Forelimb muscle (tissue), 1 donor: ENCODE data around the gene DHX8. TPM values are rescaled to one million over a fixed set of nuclear protein-coding genes. Genes with fewer than 3 reads are reported as not detected.

Experiments
- DNase-seq: peaks from one replicate; pipeline ENCODE4 v3.0.0-alpha.2; 2013; ENCODE audit warnings: low read depth
- polyA plus RNA-seq: library from polyadenylated mRNA; unstranded; fragments of 120-200 nt; gene quantifications from one replicate; pipeline ENCODE4 v1.2.1, GENCODE V29; 2013; ENCODE audit not compliant: insufficient read length

Gene DHX8
- polyA plus RNA-seq, 1 donor = 23.8 TPM

DNA sequence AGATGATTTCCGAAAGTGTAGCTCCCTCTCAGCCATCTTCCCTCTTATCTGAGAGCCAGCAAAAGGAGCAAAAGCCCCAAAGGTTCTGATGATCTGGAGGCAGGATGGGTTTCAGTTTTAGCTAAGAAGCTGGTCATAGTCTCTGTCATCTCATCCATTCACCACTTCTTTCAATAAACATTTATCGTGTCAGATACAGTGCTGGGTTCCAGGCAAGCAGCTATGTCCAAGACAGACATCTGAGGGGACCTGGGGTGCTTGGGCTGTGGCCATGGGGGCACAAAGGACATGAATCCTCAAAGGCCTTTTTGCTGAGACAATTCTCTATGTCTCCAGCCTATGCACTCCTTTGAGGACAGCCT is 63.4 kb downstream of the DHX8 start:
- no peak for DNase-seq

DNA sequence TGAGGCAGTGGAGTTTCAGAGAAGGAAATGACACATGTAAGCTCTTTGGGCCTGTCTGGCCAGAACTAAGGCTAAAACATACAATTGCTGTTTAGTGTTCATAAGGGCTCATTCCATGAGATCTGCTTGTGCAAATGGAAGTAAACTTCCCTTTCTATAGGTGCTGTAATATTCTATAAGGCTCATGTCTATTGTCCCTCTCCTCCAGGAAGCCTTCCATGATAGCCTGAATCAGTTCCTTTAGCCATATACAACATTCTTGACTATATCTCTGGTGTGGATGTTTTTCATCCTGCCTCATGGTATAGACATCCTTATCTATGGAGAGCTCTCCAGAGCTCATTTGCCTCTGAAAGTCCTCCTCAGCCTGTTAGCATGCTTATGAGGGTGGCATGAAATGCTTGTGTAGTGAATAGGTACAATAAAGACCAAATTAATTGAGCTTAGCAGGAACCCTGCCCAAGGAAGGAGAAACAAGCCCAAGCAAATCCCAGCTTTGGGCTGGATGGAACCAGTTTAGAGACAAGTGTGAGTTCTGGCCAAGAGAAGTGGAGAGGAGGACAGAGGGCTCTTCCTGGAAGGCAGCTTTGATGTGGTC is 64.0 kb downstream of the DHX8 start:
- no peak for DNase-seq

DNA sequence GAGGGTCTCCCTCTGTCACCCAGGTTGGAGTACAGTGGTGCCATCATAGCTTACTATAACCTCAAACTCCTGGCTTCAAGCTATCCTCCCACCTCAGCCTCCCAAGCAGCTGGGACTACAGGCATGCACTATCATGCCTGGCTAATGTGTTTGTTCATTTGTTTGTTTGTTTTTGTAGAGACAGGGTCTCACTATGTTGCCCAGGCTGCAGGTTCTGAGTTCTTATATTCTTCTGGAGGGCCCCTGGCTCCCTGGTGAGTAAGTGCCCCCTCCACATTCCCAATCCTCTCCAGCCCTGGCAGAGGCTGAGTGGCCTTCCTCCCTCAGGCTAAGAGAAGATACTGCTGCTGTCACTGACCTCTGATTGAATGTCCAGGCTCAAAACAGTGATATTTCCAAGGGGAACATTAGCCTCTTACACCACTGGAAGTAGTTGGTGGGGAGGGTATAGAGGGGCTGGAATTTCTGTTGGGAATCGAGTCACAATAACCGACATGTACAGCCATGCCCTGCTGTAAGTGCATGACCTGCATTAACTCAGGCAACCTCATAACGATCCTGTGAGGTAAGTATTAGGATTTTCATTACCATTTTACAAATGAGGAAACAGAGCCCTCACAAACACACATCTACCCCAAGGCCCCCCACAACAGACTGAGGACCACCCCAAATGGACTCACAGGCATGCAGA is 65.1 kb downstream of the DHX8 start:
- DNase-seq = no peak

DNA sequence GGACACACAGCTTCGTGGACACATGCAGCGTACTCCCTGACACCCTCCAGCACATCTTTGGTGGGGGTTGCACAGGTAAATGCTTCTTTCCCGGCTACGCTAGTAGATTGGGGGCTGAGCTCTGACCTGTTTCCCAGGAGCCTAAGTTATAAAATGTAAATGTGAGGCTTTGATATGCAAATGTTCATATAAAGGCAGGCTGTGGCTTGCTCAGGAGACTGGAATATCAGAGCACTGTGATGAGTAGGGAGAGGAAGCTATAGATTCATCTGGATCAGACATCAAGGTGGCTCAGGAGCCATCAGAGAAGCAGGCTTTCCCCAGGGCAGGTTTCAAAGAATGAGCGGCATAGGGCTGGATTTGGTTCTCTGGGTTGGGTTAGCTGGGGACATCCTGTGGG is 65.7 kb downstream of the DHX8 start:
- DNase-seq = no peak

DNA sequence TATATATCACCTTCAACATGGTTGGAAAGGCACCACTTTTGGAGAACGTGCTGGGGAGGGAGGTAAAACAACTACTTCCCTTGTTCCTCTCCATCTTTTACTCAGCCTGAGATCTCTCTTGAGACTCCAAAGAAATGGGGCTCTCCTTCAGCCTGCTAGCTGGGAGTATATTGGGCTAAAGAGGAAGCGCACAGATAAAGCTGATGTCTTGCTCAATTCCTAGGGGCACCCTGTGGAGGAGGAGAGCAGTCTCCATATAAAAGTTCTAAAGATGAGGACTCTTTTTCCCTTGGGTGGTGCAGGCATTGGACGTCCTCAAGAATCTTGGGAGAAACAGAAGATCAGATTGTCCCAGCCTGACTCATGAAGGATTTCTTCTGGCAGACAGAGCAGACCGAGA is 67.0 kb downstream of the DHX8 start:
- DNase-seq = no peak

DNA sequence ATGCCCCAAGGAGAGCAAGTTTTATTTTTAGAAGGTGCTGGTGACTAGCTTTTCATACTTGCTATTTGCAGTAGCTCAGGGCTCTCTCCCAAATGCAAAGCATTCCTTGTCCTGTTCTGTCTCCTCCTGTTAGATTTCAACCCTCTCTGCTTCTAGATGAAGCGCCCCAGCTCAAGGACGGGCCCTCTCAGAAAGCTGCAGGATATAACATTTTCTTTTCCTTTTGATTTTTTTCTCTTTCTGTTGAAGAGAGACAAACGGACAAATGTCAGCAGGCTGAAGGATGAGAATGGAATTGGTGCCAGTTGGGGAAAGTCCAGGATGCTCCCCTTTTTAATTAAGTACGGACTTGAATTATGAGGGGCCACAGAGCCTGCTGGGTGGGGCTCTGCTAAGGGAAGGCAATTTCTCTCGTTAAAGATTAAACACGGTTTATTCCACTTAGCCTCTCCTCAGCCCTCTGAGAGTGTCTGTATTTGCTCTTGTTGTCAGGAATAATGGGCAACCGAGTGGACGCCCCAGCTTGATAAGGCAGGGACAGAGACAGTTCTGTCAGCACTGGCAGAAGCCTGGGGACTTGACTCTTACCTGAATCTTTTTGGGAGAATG is 68.6 kb downstream of the DHX8 start:
- DNase-seq = no peak

DNA sequence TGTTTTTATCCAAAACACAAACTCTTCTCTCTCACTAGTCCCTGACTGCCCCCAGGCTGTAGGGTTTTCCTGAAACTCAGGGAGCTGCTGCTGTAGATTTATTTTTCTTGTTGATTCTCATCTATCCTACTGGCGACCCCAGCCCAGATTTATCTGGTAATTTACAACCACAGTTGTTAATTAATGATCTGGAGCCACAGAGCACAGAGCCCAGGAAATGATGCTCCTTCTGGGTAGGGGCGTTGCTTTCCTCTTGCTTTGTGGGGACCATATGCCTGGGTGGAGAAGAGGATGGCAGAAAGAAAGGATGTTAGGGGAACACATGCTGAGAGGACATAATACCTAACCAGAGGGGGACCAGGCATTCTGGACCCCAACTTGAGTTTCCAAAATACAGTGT is 69.8 kb downstream of the DHX8 start:
- DNase-seq = no peak

DNA sequence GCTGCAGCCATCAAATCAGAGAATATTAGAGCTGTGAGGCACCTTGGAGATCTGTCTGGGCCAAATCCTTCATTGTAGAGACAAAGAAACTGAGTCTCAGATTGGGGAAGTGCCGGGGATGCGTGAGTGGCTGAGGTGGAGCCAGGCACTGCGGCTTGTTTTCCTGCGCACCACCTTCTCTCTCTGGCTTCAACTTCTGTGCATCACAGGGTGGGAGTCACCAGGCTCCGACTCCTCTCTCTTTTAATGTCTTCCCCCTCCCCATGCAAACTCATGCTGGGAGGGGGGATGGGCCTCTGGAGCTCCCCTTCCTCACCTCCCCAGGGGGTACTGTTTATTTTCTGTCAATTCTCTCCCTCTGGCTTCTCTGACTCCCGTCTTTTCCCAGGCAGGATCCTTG is 71.1 kb downstream of the DHX8 start:
- no peak for DNase-seq

DNA sequence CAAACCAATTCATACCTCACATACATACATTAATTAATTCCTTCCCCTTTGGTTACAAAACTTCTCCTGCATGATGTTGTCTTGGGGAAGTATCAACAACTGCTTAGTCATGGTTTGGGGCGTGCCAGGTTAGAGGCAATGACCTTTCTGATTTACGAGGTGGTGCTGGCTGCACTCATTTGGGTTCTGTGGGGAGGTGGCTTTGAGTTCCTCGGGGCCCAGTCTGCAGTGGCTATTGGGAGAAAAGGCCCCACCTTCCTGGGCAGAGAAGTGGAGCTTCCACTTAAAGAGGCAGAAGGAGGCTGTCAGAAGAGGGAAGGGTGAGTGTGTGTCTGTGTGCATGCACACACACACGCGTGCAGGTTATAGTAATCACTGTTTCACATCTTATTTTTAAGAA is 72.5 kb downstream of the DHX8 start:
- no peak for DNase-seq

DNA sequence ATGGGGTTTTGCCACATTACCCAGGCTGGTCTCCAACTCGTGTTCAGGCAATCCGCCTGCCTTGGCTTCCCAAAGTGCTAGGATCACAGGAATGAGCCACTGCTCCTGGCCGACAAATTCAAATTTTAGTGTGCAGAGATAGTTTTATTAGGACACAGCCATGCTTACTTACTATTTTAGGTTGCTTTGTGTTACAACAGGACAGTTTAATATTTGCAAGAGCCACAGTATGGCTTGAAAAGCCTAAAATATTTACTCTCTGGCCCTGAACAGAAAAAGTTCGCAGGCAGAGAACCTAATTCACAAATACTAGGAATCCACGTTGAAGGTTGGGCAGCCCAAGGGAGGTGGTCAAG is 75.0 kb downstream of the DHX8 start:
- DNase-seq = no peak

DNA sequence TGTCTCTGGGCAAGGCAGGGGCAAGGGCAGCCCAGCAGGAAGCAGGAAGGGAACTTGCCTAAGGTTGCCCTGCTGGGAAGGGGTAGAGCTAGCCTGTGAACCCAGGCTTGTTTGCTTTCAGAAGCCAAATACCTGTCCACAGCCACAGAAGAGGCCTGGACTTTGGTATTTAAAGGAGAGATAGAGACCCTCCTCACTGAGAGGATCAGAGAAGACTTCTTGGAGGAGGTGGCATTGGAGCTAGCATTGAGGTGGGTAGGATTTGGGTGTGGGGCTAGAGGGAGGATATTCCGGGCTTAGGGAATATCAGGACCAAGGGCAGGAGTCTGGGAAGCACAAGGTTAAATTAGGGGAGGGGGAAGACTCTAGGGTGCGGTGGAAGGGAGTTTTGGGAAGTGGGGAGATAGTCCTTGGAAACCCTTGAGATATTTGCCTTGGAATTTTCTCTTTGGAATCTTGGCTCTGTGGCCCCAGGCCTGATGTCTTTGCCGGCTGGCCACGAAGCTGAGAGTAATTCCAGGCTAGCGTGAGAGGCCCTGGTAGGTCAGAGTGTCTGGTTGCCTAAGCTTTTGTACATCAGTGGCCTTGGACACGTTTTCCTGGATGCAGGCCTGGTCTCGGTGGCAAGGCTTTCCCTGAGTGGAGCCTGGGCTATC is 75.5 kb downstream of the DHX8 start:
- DNase-seq = no peak

DNA sequence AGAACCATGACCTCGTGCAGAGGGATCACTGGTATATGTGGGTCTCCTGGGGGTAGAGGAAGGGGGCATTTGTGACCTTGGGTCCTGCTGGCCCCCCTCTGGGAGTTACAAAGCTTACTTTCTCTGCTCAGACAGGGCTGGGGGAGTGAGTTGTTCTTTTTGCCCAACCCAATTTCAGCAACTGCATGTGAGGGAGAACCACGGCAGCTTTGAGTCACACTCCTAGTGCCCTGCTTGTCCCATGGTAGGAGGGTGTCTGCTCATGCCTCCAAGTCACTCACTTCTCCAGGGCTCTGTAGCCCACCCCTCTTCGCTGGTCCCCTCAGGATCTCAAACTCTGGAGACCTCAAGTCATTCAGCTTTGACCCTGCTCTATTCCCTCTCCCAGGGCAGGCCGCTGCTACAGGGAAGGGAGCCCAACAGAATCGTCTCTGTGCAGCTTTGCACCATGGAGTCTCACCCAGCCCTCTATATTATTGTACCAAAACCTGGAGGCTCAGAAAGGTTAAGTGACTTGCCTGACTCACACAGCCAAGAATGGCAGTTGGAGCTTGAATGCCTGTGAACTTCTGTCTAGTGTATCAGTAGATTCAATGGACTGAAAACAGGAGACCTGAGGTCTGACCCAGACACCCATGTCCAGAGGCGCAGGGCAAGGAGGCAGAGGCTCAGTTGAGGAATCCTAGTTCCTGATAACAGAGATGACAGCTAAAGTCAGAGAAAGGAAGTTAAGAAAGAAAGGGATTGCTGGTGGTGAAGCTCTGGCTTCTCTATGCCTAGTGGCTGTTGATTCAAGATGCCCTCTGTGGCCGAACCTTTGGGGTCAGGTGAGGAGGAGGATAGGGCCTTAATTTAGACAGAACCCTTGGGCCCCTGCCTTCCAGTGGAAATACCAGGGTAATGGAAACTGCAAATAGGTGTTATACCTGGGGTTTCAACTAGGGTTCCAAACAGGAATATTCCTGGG is 77.0 kb downstream of the DHX8 start:
- DNase-seq = no peak

DNA sequence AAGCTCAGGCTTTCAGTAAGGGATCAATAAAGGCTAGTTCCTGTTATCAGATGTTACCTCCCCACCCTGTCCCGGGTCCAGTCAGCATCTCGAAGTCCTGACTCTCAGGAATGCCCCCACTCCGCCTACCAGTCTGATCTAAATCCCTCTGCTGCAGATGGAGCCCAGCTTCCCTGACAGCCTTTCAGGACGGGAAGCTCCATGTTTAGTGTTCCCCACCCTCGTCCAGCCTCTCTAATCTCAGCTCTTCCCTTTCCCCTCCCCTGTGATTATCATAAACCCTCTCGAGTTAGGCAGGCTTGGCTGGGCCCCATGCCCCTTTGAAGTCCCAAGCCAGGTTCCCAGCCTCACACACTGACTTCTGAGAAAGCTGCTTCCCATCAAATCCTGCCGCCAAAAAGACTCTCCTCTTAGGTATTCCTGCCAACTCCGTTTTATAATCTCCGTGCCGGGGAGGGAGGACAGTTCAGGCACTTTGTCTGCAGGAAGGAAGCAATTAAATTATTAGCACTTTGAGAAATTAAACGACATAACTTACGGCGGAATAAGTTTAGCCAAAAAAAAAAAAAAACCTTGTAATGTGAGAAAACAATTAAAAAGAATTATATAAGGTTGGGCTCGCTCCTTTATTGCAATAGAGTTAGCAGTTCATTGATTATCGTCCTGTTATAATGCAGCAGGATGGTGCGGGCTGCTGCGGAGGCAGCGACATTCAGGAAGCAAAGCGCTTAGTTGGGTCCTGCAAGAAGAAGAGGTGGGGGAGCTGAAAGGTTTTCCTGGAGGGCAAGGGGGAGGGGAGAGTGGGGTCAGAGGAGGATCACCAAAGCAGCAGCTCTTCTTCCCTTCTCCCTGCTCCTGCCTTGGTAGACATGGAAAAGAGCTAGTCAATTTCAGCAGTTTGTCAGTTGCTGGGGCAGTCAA is 79.2 kb downstream of the DHX8 start:
- no peak for DNase-seq

DNA sequence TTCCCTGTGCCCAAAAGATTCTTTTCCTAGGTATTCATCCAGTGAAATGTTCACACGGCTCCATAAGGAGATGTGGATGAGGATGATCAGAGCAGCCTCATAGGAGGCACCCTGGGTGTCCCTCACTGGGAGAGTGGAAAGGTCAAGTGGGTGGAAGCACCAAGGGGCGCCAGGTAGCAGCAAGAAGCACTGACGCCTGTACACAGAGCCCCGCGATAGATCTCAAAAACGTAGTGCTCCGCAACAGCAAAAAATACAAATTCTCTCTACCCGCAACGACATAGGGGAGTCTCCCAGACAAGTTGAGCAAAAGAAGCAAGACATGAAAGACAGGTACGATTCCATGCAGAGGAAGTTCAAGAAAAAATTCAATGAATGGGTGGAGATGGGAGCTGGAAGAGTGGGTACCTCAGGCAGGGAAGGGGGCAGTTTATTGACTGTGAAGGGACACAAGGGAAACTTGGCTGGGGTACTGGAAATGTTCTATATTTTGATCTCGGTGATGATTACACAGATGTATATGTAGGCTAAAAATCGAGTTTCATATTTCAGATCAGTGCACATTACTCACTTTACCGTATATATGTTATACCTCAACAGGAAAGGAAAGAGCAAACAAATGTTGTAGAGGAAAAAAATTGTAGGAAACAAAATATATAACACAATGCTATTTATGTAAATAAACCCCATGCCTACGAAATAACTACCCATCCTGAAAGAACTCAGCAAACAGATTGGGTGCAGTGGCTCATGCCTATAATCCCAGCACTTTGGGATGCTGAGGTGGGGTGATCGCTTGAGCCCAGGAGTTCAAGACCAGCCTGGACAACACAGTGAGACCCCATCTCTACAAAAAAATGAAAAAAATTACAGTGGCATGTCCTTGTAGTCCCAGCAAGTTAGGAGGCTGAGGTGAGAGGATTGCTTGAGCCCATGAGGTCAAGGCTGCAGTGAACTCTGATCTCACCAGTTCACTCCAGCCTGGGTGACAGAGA is 80.1 kb downstream of the DHX8 start:
- no peak for DNase-seq

DNA sequence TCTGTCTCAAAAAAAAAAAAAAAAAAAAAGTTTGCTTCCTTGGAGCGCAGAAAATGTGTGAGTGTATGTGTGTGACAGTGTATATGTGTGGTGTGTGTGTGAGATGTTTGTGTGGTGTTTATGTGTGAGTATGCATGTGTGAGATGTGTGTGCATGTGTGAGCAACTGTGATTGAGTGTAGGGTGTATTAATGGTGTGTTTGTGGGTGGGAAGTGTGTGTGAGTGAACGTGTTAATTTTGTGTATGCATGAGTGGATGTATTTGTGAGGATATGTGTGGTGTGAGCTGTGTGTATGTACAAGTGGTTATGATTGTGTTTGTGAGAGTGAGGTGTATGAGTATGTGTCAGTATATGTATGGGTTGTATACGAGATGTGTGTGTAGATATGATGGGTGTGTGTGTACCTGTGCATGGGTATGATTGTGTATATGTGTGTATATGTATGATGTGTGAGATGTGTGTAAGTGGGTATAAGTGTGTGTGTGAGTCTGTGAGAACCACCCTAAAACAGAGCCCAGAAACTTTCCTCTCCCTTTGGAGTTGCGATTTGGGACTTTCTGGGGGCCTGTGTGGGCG is 84.8 kb downstream of the DHX8 start:
- no peak for DNase-seq

DNA sequence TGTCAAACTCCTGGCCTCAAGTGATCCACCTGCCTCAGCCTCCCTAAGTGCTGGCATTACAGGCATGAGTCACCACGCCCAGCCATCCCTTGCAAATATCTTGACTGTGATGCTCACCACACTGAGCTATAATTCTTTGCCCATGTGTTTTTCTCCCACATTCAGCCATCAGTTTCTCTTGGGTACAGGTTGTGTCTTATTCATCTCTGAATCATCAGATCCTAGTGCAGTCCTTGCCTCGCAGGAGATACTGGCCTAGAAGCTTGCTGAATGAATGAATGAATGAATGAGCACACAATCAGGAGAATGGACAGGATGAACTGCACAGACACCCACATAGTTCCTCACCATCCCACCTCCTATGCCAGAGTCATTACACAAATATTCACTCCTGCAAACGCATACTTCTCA is 86.7 kb downstream of the DHX8 start:
- DNase-seq = no peak

DNA sequence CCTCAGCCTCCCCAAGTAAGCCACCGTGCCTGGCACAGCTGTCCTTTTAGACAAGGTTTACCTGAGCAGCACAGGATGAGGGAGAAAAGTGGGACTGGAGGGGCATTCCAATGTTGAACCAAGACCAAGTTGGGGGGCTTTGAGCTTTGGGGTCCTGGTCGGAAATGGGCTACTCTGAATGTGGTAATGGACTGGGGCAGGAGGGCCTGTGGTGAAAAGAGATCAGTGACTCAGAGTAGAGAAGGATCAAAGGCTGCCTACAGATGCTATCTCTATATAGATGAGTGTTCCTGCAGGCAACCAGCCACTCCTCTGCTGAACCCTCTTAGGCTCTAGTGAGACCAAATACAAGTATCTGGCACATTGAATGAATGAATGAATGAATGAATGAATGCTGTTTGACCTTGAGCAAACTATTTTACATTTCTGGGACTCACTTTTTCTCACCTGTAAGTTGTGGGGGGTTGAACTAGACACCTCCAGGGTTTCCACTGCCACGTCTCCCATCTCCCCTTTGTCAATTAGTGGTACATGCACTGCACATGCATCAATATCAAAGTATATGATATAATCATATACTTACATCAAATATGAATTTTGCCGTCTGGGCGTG is 88.7 kb downstream of the DHX8 start:
- DNase-seq = no peak

DNA sequence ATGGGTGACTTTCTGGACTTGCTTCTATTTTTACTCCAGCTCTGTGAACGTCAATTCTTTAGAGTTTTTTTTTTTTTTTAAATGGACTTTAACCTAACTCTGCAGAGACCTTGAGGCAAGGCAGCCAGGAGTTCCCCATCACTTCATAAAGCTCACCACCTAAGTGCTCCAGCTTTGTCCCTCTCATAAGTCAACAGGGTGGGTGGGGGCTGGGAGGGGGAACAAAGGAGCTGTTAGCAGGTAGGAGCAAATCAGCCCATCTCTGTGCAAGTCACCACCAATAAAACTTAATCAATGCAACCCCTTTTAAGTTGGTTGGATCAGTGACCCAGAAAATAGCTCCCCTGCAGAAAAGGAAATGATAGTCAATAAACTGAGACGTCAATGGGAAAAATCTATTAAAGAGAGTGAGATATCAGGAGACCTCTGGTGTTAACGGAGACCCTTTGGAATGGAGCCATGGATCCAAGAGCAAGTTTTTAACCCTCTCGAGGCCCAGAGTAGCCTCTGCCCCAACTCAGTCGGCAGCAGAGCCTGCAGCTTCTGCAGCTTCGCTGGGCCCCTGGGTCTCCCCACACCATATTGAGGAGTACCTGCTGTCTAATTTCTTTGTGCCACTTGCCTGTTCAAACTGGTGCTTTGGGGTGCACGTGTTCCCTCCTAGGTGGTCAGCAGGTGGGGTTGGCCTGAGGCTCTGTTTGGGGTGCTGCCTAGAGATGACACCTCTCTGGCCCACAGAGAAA is 90.0 kb downstream of the DHX8 start:
- no peak for DNase-seq
